K562 (cell line): ENCODE measurements around the gene NT5C1A. TPM values are rescaled to one million over a fixed set of nuclear protein-coding genes. Genes with fewer than 3 reads are reported as not detected.

Experiments used
- ATAC-seq: fragments of 200-7000 bp; cut with Tn5 transposase; 3 replicates; pipeline ENCODE4 v1.9.1; 2020; ENCODE audit warnings: moderate library complexity
- BruUV-seq: library from RNA; stranded (reverse); fragments of 400-500 nt; replicated peaks from 2 replicates; lab custom pipeline; 2021; lab: Mats Ljungman, UMichigan
- CTCF ChIA-PET: fragments of 300-600 bp; formaldehyde crosslinking; extraction: SDS; loops from one replicate; lab custom pipeline; 2021; ENCODE audit warnings: low intra/inter-chr PET ratio; lab: Yijun Ruan, JAX
- POLR2A ChIA-PET: fragments of 300-600, 350-650 bp; sonication (Branson Sonifier 250); formaldehyde crosslinking; extraction: SDS; loops from one replicate; lab custom pipeline; 2021; ENCODE audit warnings: antibody characterized with exemption, inconsistent platforms; lab: Yijun Ruan, JAX
- DNase-seq, 4 experiments: peaks; one replicate each; pipeline versions ENCODE4 v3.0.0 to v3.0.0-alpha.2; 2011 to 2018; ENCODE audit warnings: low spot score in 3 of 4, mixed read lengths in 3 of 4; ENCODE audit errors: extremely low read depth in 1 of 4
- FAIRE-seq: peaks from 2 replicates; lab custom pipeline; 2011; peaks lifted over from hg19 to GRCh38; lab: Jason Lieb, UNC
- H2AFZ ChIP-seq: 2 replicates; pipeline ENCODE4 v1.6.0; 2011; ENCODE audit warnings: low read depth, low read length, control low read depth, inconsistent platforms
- H3K27ac ChIP-seq: fragments of 200-600 bp; 3 replicates; pipeline ENCODE4 v1.8.0; 2011; ENCODE audit warnings: low read depth, mild to moderate bottlenecking, control low read depth, inconsistent platforms, low read length, moderate library complexity, mixed read lengths; ENCODE audit errors: extremely low read depth
- H3K27me3 ChIP-seq, 2 experiments: fragments of 300-600 bp in 1 of 2; 2 replicates in 1 of 2; 3 replicates in 1 of 2; pipeline versions ENCODE4 v1.6.0 to v1.8.0; 2011; ENCODE audit warnings: inconsistent platforms in 2 of 2, low read length in 2 of 2, mild to moderate bottlenecking in 1 of 2, mixed read lengths in 1 of 2, moderate library complexity in 1 of 2; ENCODE audit not compliant: control insufficient read depth in 2 of 2, insufficient read depth in 2 of 2
- H3K36me3 ChIP-seq: fragments of 300-600 bp; 3 replicates; pipeline ENCODE4 v1.8.0; 2011; ENCODE audit warnings: mild to moderate bottlenecking, low read length, inconsistent platforms; ENCODE audit not compliant: control insufficient read depth, insufficient read depth
- H3K4me1 ChIP-seq, 2 experiments: fragments of 200-600 bp in 1 of 2; replicated peaks in 1 of 2; 2 replicates in 1 of 2; 3 replicates in 1 of 2; pipeline versions ENCODE4 v1.5.1 to v1.8.0; 2011; ENCODE audit warnings: inconsistent platforms in 2 of 2, low read length in 2 of 2, mild to moderate bottlenecking in 1 of 2, mixed read lengths in 1 of 2, moderate library complexity in 1 of 2; ENCODE audit not compliant: control insufficient read depth in 2 of 2, insufficient read depth in 2 of 2
- H3K4me2 ChIP-seq: 2 replicates; pipeline ENCODE4 v1.6.1; 2011; ENCODE audit warnings: low read length, control low read depth, inconsistent platforms, mixed read lengths; ENCODE audit not compliant: insufficient read depth
- H3K4me3 ChIP-seq: fragments of 200-600 bp; sonication (generic), shearing (Covaris generic); 2 replicates; pipeline ENCODE4 v1.5.1; 2016; ENCODE audit warnings: control low read depth, inconsistent platforms
- H3K79me2 ChIP-seq: fragments of 200-600 bp; 3 replicates; pipeline ENCODE4 v1.8.0; 2011; ENCODE audit warnings: low read length, inconsistent platforms; ENCODE audit not compliant: control insufficient read depth, insufficient read depth
- H3K9ac ChIP-seq, 2 experiments: 2 replicates each; pipeline versions ENCODE4 v1.6.0 to v1.6.1; 2011; ENCODE audit warnings: low read depth in 2 of 2, low read length in 2 of 2, control low read depth in 1 of 2, inconsistent platforms in 1 of 2, mild to moderate bottlenecking in 1 of 2, mixed read lengths in 1 of 2; ENCODE audit not compliant: insufficient read depth in 1 of 2
- H3K9me1 ChIP-seq: one replicate; pipeline ENCODE4 v1.6.0; 2011; ENCODE audit warnings: inconsistent platforms, mild to moderate bottlenecking, low read length, moderate library complexity; ENCODE audit not compliant: control insufficient read depth, insufficient read depth
- H3K9me3 ChIP-seq: replicated peaks from 2 replicates; pipeline ENCODE4 v1.5.1; 2011; ENCODE audit warnings: low read depth, low read length, inconsistent platforms; ENCODE audit not compliant: control insufficient read depth, insufficient read depth
- H4K20me1 ChIP-seq: replicated peaks from 2 replicates; pipeline ENCODE4 v1.6.1; 2011; ENCODE audit warnings: low read length, inconsistent platforms, mixed read lengths; ENCODE audit not compliant: control insufficient read depth, insufficient read depth
- ELK3 ChIP-seq: fragments of 450-650 bp; formaldehyde crosslinking; IDR thresholded peaks from 2 replicates; pipeline ENCODE4 v1.4.0; 2020; ENCODE audit warnings: mild to moderate bottlenecking
- ETS1 ChIP-seq: conservative IDR thresholded peaks from 2 replicates; pipeline ENCODE4 v1.6.1; 2011; ENCODE audit warnings: low read depth, mild to moderate bottlenecking, low read length; ENCODE audit not compliant: control insufficient read depth
- HMG20A ChIP-seq: fragments of 450-650 bp; formaldehyde crosslinking; conservative IDR thresholded peaks from 2 replicates; pipeline ENCODE4 v1.4.0; 2020; ENCODE audit warnings: mild to moderate bottlenecking, mixed read lengths
- HMG20B ChIP-seq: fragments of 250-450 bp; sonication (Bioruptor Pico); IDR thresholded peaks from 2 replicates; pipeline ENCODE4 v1.5.0; 2021; ENCODE audit warnings: mild to moderate bottlenecking
- KLF1 ChIP-seq: fragments of 450-650 bp; IDR thresholded peaks from 2 replicates; pipeline ENCODE4 v1.6.1; 2016; ENCODE audit warnings: missing genetic modification characterization, missing compliant biosample characterization
- KLF6 ChIP-seq: fragments of 250-450 bp; sonication (Bioruptor Pico); IDR thresholded peaks from 2 replicates; pipeline ENCODE4 v1.4.0; 2020; ENCODE audit warnings: mild to moderate bottlenecking, moderate library complexity, borderline replicate concordance
- MAX ChIP-seq: sonication (generic); formaldehyde crosslinking; IDR thresholded peaks from 2 replicates; pipeline ENCODE4 v1.9.0; 2022; ENCODE audit warnings: mild to moderate bottlenecking, missing genetic modification reagents
- MNT ChIP-seq, 2 experiments: fragments of 450-650 bp; conservative IDR thresholded peaks; 2 replicates each; pipeline ENCODE4 v1.6.1; 2017; ENCODE audit warnings: mild to moderate bottlenecking in 2 of 2, moderate library complexity in 2 of 2
- NRF1 ChIP-seq, 2 experiments: fragments of 450-650 bp; IDR thresholded peaks in 1 of 2; conservative IDR thresholded peaks in 1 of 2; 2 replicates each; pipeline ENCODE4 v1.6.1; 2014; ENCODE audit warnings: mild to moderate bottlenecking in 2 of 2
- RFX1 ChIP-seq: fragments of 450-650 bp; IDR thresholded peaks from 2 replicates; pipeline ENCODE4 v1.6.1; 2016; ENCODE audit warnings: mild to moderate bottlenecking, moderate library complexity
- XRCC3 ChIP-seq: fragments of 450-650 bp; IDR thresholded peaks from 2 replicates; pipeline ENCODE4 v1.6.1; 2017; ENCODE audit warnings: mild to moderate bottlenecking, moderate library complexity
- ZNF184 ChIP-seq: sonication (generic); formaldehyde crosslinking; IDR thresholded peaks from 2 replicates; pipeline ENCODE4 v1.5.0; 2020; ENCODE audit warnings: missing genetic modification reagents
- WGBS: fragments of 100-300 bp; shearing (Covaris generic); methylation state at CpG from one replicate; pipeline ENCODE4 v1.1.6; 2016; ENCODE audit warnings: low coverage, mixed read lengths; ENCODE audit not compliant: insufficient coverage; ENCODE audit errors: missing lambda C conversion rate; 5-methylcytosine and 5-hydroxymethylcytosine counted together
- in situ Hi-C: fragments of 300-500 bp; cut with MboI; formaldehyde crosslinking; loops from 4 replicates; pipeline ENCODE4 v1.15.0; 2018; ENCODE audit warnings: inconsistent platforms, mixed read lengths
- intact Hi-C: fragments of 100-400 bp; cut with micrococcal nuclease; formaldehyde crosslinking; loops from 2 replicates; pipeline ENCODE4 v1.14.2; 2022
- polyA plus RNA-seq, 8 experiments: library from polyadenylated mRNA; depleted of rRNA in 4 of 8; stranded (reverse) in 5 of 8; unstranded in 3 of 8; fragments of >200 nt; fragmentation: Nextera tagmentation in 2 of 8; fragmentation: Illumina TruSeq in 1 of 8; extraction: Ambion mirVana in 2 of 8; extraction: Trizol in 1 of 8; gene quantifications; 2 replicates each; pipeline versions ENCODE4 v1.2.1 to v1.2.3, GENCODE V29; 2011 to 2014; ENCODE audit warnings: inconsistent platforms in 1 of 8, missing spikeins in 1 of 8
- total RNA-seq, 7 experiments: library from RNA; depleted of rRNA in 6 of 7; stranded (reverse); fragments of >200 nt in 6 of 7; fragmentation: Illumina TruSeq in 2 of 7; extraction: Trizol in 2 of 7; gene quantifications; 2 replicates each; pipeline versions ENCODE4 v1.2.1 to v1.2.3, GENCODE V29; 2011 to 2021; ENCODE audit warnings: low replicate concordance in 1 of 7

Gene NT5C1A
- total and polyA plus RNA-seq, 9 of the 15 experiments (the other 6 are each of a cell fraction or from before 2014, with no cell fraction given): not detected

- TF ChIP-seq ZNF184 (CRISPR knock-in tag) (no peak), RFX1 (peak; percentile 87)
- in situ Hi-C loops (no loop called here), intact Hi-C loops (no loop called here)
- Histone ChIP-seq H3K79me2 (no peaks in the 10 kb centered on the region), H2AFZ (no peak overlapping the region), H4K20me1 (no peaks in the 10 kb centered on the region), H3K27ac (no peak overlapping the region), H3K9me1 (peaks cover 2% of the 10 kb centered on the region), H3K4me3 (no peak overlapping the region), H3K36me3 (no peaks in the 10 kb centered on the region), H3K27me3 (peaks cover 13 to 43% of the 10 kb centered on the region in 2 experiments), H3K4me1 (peaks cover 1 to 5% of the 10 kb centered on the region in 2 experiments; a peak in 2 of 5 replicates), H3K9me3 (no peaks in the 10 kb centered on the region), H3K4me2 (no peak overlapping the region), H3K9ac (no peak overlapping the region)
- no peak for FAIRE-seq
- CTCF ChIA-PET: no interaction called here
- POLR2A ChIA-PET: interaction anchor here (0.8 kb wide), 1 partner anchor 230 kb away, joined by 3 read pairs; no protein-coding TSS in a partner anchor
- ATAC-seq: no peak
- DNase-seq: no peak
- no TSS peak for BruUV-seq
- WGBS: 0% methylated on average over 1 of the region's 1 CpG
These were observed 9.0 kb downstream of the NT5C1A start for GRCh38 chr1:39662861-39663260.

GRCh38 chr1:39659538-39659937, 12.4 kb downstream of the NT5C1A start:
- DNase-seq (no peak), ATAC-seq (no peak), FAIRE-seq (no peak)
- H3K9ac ChIP-seq: no peak overlapping the region
- H3K9me1 ChIP-seq: no peaks in the 10 kb centered on the region
- H2AFZ ChIP-seq: no peak overlapping the region
- no TSS peak for BruUV-seq
- CTCF ChIA-PET: no interaction called here
- in situ Hi-C loops: no loop called here
- intact Hi-C loops: loop anchor here (5.0 kb wide), 1 partner anchor 152 kb away; no protein-coding TSS in a partner anchor
- H3K4me1 ChIP-seq: peaks cover 7 to 10% of the 10 kb centered on the region in 2 experiments; a peak in 2 of 5 replicates
- H4K20me1 ChIP-seq: no peaks in the 10 kb centered on the region
- 0% methylated on average over 5 of the region's 5 CpGs for WGBS
- POLR2A ChIA-PET: interaction anchor here (0.7 to 1.4 kb wide), 6 partner anchors 9 to 85 kb away, joined by 3 to 4 read pairs (median 4); no protein-coding TSS in a partner anchor
- H3K27me3 ChIP-seq: peaks cover 3 to 29% of the 10 kb centered on the region in 2 experiments; a peak in 2 of 5 replicates
- no peak overlapping the region for H3K27ac ChIP-seq
- H3K36me3 ChIP-seq: no peaks in the 10 kb centered on the region
- H3K79me2 ChIP-seq: no peaks in the 10 kb centered on the region
- no peak overlapping the region for H3K4me2 ChIP-seq
- no peak overlapping the region for H3K4me3 ChIP-seq
- no peaks in the 10 kb centered on the region for H3K9me3 ChIP-seq
- TF ChIP-seq KLF6 (CRISPR knock-in tag) (no peak), XRCC3 (no peak), MNT (conservative IDR thresholded peaks at IDR 0.05) (no peak), HMG20A (CRISPR knock-in tag) (no peak), KLF1 (tag) (no peak), MAX (CRISPR knock-in tag) (no peak), ETS1 (no peak), ELK3 (CRISPR knock-in tag) (no peak), HMG20B (CRISPR knock-in tag) (no peak), NRF1 (conservative IDR thresholded peaks at IDR 0.05 in 1 of 2, IDR thresholded peaks at IDR 0.05 in 1 of 2) (no peak)
